ENCODE measurements around the gene C17orf67. TPM values are rescaled to one million over a fixed set of nuclear protein-coding genes. Genes with fewer than 3 reads are reported as not detected.
A peak's percentile ranks its signal among the peaks of the same experiment; 100 is the strongest.

Gene C17orf67
- polyA plus RNA-seq, 2 of the 4 experiments (the other 2 are of a cell fraction) = 1.8 to 2.6 TPM

DNA sequence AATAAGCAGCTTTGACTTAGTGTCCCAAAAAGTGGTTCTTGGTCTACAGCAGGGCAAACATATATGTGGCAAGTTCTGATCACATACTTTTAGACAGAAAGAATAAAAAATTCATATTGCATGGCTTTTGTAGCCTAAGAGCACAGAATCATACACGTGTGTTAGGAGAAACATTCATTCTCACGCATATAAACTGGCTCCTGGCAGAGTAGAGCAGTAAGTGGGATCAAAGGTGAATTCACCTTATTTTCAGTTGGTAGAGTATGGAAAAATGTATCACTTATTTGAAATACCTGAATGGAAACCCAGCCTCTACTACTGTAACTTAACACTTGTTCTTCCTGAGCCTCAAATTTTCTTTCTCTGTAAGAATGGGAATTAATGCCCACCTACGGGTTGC, 35.0 kb upstream of the C17orf67 start:
- DNase-seq (ENCODE audit: low read depth in 1 of 2, low spot score in 1 of 2) = no peak
- Histone ChIP-seq H3K27ac (no peak overlapping the region), H3K4me2 (no peak overlapping the region), H3K4me3 (no peak overlapping the region), H3K4me1 (no peaks in the 10 kb centered on the region), H3K9me3 (no peaks in the 10 kb centered on the region)
- CTCF ChIA-PET = interaction anchor here (0.6 to 5.2 kb wide), 7 partner anchors 9 to 63 kb away, joined by 3 to 20 read pairs (median 4); no protein-coding TSS in a partner anchor
- POLR2A ChIA-PET = no interaction called here
- no peak for ATAC-seq
- no peak for FAIRE-seq
- 90% methylated on average over 3 of the region's 3 CpGs for WGBS (ENCODE audit: missing lambda C conversion rate)
- TF ChIP-seq, protein P1, sequence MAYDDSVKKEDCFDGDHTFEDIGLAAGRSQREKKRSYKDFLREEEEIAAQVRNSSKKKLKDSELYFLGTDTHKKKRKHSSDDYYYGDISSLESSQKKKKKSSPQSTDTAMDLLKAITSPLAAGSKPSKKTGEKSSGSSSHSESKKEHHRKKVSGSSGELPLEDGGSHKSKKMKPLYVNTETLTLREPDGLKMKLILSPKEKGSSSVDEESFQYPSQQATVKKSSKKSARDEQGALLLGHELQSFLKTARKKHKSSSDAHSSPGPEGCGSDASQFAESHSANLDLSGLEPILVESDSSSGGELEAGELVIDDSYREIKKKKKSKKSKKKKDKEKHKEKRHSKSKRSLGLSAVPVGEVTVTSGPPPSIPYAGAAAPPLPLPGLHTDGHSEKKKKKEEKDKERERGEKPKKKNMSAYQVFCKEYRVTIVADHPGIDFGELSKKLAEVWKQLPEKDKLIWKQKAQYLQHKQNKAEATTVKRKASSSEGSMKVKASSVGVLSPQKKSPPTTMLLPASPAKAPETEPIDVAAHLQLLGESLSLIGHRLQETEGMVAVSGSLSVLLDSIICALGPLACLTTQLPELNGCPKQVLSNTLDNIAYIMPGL (CRISPR knock-in tag; IDR thresholded peaks at IDR 0.05; ENCODE audit: borderline replicate concordance) = no peak

DNA sequence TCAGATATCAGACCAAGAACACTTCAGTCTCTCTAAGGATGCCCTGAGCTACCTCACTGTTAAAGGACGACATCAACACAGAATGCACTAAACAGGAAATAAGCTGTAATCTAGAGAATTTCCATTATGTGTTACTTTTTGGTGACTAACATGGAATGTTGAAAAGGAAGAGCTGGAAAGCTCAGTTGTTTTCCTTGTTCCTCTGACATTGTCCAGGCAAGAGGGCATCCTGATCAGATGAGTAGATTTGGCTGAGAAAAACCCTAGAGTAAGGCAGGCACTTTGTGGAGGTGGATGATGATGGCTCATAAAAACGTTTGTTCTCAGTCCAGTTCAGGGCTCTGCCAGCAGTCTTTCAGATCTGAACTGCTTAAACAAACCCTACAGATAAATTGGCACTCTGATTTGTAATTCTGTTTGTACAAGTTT, 34.2 kb upstream of the C17orf67 start:
- H3K27ac ChIP-seq = no peak overlapping the region
- H3K4me3 ChIP-seq = no peak overlapping the region
- FAIRE-seq (no peak), ATAC-seq (peak in 1 of 2 experiments; percentile 43; a peak in 4 of 6 replicates), DNase-seq (ENCODE audit: low read depth in 1 of 2, low spot score in 1 of 2) (no peak)
- 48% methylated on average over 2 of the region's 2 CpGs for WGBS (ENCODE audit: missing lambda C conversion rate)
- no peaks in the 10 kb centered on the region for H3K4me1 ChIP-seq
- no peaks in the 10 kb centered on the region for H3K9me3 ChIP-seq
- CTCF ChIA-PET = interaction anchor here (0.6 to 5.2 kb wide), 8 partner anchors 11 to 158 kb away, joined by 3 to 20 read pairs (median 3); no protein-coding TSS in a partner anchor
- H3K4me2 ChIP-seq = no peak overlapping the region
- POLR2A ChIA-PET = no interaction called here
- TF ChIP-seq FOXS1 (CRISPR knock-in tag; IDR thresholded peaks at IDR 0.05) = no peak
- no peak for TF ChIP-seq HDAC2 (IDR thresholded peaks at IDR 0.05)
- TF ChIP-seq TP53 (CRISPR knock-in tag; IDR thresholded peaks at IDR 0.05) = no peak
- no peak for TF ChIP-seq GATA3 (IDR thresholded peaks at IDR 0.05; ENCODE audit: borderline replicate concordance)
- no peak for TF ChIP-seq NFE2L2 (conservative IDR thresholded peaks at IDR 0.05; ENCODE audit: low read length)
- no peak for TF ChIP-seq EHMT2 (IDR thresholded peaks at IDR 0.05; ENCODE audit: low read depth)
- no peak for TF ChIP-seq NR3C1 (IDR thresholded peaks at IDR 0.05)
- TF ChIP-seq CBX2 (IDR thresholded peaks at IDR 0.05; ENCODE audit: borderline replicate concordance, low read depth) = no peak
- TF ChIP-seq, protein P2, sequence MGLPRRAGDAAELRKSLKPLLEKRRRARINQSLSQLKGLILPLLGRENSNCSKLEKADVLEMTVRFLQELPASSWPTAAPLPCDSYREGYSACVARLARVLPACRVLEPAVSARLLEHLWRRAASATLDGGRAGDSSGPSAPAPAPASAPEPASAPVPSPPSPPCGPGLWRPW (IDR thresholded peaks at IDR 0.05) = no peak
- TF ChIP-seq, protein P1 (CRISPR knock-in tag; IDR thresholded peaks at IDR 0.05; ENCODE audit: borderline replicate concordance) = no peak
- no peak for TF ChIP-seq PHF8 (IDR thresholded peaks at IDR 0.05; ENCODE audit: borderline replicate concordance, low read depth)
- no peak for TF ChIP-seq SREBF2 (IDR thresholded peaks at IDR 0.05)
- no peak for TF ChIP-seq ZFP36 (IDR thresholded peaks at IDR 0.05; ENCODE audit: borderline replicate concordance, partially characterized antibody)
- TF ChIP-seq HOXB5 (CRISPR knock-in tag; IDR thresholded peaks at IDR 0.05) = no peak

DNA sequence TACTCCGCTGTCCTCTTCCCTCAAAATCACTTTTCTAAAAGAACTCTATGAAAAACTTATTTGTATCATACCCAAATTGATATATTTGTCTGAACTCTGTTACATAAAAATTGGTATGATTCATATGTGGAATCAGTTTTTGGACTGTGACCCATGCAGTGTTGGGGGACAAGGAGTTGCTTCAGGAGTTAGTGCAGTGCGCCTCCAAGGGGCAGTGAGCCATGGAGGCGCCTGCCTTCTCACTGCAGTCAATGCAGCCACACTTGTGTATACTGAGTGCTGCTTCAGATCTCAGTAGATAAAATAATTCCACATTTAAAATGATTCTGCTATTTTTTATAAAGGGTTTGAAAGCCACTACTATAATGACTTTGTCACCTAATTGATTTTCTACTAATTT, 32.8 kb upstream of the C17orf67 start:
- WGBS (ENCODE audit: missing lambda C conversion rate) = 38% methylated on average over 3 of the region's 3 CpGs
- CTCF ChIA-PET = no interaction called here
- FAIRE-seq = no peak

More for the DNA sequence above, 32.8 kb upstream of the C17orf67 start:
- no peak overlapping the region for H3K4me3 ChIP-seq
- H3K9me3 ChIP-seq = no peaks in the 10 kb centered on the region
- DNase-seq (ENCODE audit: low read depth in 1 of 2, low spot score in 1 of 2) = peak in 1 of 2 experiments; percentile 26
- POLR2A ChIA-PET = no interaction called here
- H3K4me1 ChIP-seq = no peaks in the 10 kb centered on the region
- no peak for TF ChIP-seq POLR2AphosphoS2 (conservative IDR thresholded peaks at IDR 0.05; ENCODE audit: low read length)
- no peak for TF ChIP-seq RFX5 (IDR thresholded peaks at IDR 0.05)
- TF ChIP-seq EHMT2 (IDR thresholded peaks at IDR 0.05; ENCODE audit: low read depth) = no peak
- TF ChIP-seq RNF2 (IDR thresholded peaks at IDR 0.05; ENCODE audit: borderline replicate concordance, low read depth) = no peak
- no peak for TF ChIP-seq JUNB (IDR thresholded peaks at IDR 0.05)
- no peak for TF ChIP-seq HOXB5 (CRISPR knock-in tag; IDR thresholded peaks at IDR 0.05)
- no peak for TF ChIP-seq MAFK (IDR thresholded peaks at IDR 0.05; ENCODE audit: partially characterized antibody)
- TF ChIP-seq RAD21 (conservative IDR thresholded peaks at IDR 0.05 in 1 of 2, IDR thresholded peaks at IDR 0.05 in 1 of 2) = peak in 1 of 2 experiments; percentile 31; a peak in 1 of 5 replicates
- no peak for TF ChIP-seq RARB (CRISPR knock-in tag; IDR thresholded peaks at IDR 0.05)
- no peak for TF ChIP-seq MYC (IDR thresholded peaks at IDR 0.05; ENCODE audit: borderline replicate concordance, low read length)
- TF ChIP-seq, protein P3, sequence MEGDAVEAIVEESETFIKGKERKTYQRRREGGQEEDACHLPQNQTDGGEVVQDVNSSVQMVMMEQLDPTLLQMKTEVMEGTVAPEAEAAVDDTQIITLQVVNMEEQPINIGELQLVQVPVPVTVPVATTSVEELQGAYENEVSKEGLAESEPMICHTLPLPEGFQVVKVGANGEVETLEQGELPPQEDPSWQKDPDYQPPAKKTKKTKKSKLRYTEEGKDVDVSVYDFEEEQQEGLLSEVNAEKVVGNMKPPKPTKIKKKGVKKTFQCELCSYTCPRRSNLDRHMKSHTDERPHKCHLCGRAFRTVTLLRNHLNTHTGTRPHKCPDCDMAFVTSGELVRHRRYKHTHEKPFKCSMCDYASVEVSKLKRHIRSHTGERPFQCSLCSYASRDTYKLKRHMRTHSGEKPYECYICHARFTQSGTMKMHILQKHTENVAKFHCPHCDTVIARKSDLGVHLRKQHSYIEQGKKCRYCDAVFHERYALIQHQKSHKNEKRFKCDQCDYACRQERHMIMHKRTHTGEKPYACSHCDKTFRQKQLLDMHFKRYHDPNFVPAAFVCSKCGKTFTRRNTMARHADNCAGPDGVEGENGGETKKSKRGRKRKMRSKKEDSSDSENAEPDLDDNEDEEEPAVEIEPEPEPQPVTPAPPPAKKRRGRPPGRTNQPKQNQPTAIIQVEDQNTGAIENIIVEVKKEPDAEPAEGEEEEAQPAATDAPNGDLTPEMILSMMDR (IDR thresholded peaks at IDR 0.05) = peak; percentile 19; the same call in 1 of the 3 replicates
- H3K27ac ChIP-seq = no peak overlapping the region
- ATAC-seq = peak; percentile 70 to 82; a peak in 4 of 6 replicates
- H3K4me2 ChIP-seq = no peak overlapping the region

Data from A549 (cell line).